ELF-1 (cell line): ENCODE data around the gene KRTAP3-3.

Source experiments
- DNase-seq: peaks from one replicate; pipeline ENCODE4 v3.0.0-alpha.2; 2016; ENCODE audit warnings: low read depth, low spot score

The KRTAP3-3 gene

DNA sequence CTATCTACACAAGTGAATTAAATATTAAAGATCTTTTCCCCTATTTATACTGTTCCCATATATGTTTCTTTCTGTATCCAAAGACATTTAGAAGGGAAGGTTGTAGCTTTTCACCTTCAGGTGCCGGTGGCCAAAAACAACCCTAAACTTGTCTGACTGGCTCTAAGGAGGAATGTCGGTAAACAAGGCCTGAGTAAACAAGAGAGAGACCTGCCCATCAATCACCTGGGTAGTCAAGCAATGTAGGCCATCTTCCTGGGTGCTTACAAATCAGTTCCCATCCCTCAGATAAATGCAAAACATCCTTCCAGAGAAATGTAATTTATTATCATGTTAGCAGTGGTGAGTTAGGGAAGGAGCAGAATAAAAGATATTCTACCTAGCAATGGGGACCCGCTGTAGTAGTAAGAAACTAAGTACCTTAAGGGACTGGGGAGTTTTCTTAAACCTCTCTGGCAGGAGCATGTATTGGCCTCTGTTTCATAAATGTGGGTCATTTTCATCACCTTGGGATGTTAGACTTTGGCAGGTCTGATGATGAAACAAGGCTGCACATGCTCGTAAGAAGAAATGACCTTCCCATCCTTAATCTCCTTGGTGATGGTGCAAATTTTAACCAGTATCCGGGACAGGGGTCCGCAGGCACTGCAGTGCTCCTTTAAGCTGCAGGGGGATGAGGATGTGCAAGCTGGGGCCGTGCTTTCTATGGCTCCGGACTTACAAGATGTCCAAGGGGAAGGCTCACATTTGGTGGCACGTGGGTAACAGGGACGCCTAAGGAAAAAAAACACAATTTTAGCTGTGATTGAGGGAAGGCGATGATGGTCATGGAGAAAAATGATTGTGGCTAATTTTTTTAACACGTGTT is 35.6 kb downstream of the KRTAP3-3 start:
- DNase-seq: peak; percentile 57

DNA sequence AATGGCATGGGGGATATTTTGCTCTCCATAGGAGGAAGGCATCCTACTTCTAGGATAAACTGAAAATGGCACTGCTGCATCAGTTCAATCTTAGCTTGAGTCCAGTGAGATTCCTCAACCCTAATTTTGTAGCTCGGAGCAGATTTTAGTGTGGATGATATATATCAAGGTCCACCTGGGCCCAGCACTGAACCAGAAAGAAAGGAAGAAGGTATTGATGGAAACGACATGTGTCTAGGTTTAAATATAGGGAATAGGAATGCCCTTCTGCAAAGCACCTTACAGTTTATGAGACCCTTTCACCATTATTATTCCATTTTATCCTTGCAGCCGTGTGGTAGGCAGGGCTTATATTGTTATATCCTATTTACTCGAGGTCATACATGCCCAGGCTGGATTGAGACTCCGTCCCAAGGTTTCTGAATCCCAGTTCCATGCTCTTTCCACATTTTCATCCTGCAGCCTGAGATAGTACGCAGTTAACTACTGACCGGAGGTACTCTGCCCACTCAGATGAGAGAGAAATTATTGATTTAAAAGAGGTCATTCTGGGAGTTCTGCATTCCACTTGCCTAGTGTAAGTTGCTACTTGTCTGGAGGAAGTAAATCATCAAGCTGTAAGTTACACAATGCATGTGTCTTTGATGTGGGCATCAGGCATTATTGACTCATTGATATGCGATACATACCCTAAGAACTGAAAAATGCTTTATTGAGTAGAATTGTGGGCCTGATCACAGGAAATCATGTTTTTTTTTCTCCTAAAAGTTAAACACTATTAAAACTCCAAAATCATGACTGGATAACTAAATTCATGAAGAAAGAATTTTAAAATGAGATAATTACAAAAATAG is 37.3 kb downstream of the KRTAP3-3 start:
- DNase-seq: no peak

DNA sequence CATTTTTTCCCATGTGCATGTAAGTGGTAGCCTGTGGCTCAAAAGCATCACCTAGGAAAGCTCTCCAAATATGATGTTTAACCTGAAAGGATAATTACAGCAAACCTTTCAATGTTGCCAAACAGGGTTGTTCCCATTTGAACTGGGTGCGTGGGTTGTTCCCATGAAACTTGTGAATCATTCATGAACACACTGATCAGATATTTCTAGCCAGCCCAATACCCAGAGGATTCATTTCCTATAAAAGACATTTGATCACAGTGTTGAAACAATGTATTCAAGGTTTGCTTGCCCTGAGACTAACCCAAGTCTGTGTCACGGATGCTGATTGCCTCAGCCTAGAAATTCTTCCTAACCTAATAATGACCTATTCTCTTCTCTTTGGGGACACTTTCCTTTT is 40.1 kb downstream of the KRTAP3-3 start:
- no peak for DNase-seq

DNA sequence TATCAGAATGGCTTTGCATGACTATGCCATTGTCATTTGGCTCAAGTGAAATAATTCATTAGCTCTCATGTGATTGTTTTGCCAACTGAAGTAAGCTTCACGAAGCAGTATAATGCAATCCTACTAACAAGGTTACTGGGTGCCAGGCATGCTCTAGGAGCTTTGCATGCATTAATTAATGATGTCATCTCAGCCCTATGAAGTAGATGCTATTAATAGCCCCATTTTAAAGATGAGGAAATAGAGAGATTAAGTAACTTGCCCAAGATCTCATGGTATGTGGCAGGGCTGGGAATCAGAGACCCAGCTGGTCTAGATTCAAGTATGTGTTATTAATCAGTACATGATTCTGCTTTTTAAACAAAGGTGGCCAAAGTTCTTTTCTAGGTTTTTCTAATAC is 41.3 kb downstream of the KRTAP3-3 start:
- no peak for DNase-seq

DNA sequence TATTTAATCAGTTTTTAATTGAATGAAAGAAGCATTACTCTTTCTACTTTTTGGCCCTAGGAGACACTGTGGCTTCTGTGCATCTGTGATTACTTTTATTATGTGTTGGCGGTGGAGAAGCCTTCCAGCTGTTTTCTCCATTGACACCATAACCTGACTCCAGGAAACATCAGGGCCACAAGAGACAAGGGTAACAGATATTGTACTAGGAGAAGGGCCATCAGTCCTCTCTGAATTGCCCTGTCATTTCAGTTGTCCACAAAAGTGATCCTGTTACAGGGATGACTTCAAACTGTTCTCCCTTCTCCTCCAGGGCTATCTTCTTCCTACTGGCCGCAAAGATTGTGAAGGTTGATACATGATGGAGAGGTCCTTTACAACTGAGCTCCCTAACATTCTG is 41.8 kb downstream of the KRTAP3-3 start:
- DNase-seq: no peak

DNA sequence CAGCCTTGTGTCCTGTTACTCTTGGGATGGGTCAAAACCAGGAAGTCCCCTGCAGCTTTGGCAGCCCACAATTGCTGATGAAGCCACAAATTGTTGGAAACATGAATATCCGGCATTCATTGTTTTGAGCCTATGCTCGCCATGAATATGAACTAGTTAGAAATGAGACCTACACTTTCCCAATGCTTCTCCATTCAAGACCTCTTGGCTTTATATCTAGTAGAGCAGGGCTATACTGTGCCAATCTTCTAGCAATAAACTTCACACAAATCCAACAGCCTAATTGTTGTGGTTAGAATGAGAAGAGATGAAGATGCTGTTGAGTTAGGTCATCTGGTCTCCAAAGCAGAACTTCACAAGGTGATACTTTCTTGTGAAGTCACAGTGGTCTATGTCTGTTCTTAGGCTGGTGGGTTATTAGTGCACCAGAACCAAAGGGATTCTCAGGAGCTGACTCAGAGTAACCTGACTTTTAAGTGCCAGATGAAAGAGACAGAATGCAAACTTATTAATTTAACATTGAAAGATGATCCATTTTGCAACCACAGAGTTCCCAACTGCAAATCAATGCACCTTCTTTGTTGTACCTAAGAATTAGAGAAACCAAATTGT is 42.8 kb downstream of the KRTAP3-3 start:
- DNase-seq: no peak

DNA sequence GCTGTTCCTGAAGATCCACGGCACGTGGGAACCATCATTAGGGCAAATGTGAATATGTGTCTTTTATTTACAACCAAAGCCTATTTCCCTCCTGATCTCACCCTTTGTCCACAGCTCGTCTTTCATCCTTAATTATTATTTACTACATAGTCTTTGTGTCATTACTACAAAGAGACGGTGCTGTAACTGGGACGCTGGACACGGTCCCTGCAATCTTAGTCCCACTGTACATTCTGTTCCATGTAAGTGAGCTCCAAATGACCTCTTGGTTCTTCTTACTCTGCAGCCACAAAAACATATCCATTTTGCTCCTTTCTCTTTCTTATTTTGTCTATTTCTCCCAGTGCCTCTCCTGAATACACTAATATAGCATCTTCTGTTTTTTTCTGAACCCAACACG is 43.8 kb downstream of the KRTAP3-3 start:
- no peak for DNase-seq

DNA sequence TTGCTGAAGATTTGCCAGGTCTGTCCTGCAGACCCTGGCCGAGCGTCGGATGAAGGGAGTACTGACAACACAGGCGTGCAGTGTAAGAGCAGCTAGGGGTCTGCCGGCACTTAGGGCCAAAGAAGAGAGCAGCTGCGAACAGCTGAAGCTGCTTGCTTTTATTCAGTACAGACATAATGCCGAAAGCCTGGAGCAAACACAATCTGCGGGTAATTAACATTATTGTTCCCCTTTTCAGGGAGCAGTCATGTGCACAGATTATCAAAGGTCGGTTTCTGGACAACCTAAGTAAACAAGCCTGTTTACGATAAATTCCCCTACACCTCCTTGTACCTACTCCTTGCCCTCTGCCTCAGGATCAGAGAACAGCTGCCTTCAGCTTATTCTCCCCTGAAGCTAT is 44.5 kb downstream of the KRTAP3-3 start:
- peak; percentile 56 for DNase-seq

DNA sequence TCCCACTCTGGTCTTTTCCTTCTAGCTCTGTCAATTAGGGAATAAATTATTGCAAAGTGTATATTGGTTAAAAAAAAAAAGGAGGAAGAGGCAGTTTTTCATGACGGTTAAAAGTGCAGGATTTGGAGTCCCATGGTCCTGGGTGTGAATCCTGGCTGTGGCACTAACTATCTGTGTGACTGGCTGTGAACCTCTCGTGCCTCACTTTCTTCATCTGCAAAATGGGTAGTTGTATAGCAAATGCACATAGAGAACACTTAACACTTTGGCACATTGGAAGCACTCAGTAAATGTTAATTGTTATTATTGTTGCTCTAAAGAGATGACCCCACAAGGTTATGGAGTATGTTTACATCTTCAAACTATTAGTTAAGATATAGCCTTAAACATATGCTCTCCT is 46.0 kb downstream of the KRTAP3-3 start:
- no peak for DNase-seq

DNA sequence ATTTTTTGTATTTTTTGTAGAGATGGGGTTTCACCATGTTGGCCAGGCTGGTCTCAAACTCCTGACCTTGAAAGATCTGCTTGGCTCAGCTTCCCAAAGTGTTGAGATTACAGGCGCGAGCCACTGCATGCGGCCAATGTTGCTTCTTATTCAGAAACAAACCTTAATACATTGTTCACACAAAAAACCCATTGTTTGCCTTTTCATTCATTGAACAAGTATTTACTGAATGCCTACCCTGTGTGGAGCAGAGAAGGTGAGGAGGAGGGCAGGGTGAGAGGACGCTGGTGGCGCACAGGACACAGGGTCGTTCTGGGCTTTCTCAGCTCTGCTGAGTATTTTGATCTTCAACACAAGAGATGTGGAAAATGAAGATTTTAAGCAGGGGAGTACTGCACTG is 48.5 kb downstream of the KRTAP3-3 start:
- DNase-seq: no peak

DNA sequence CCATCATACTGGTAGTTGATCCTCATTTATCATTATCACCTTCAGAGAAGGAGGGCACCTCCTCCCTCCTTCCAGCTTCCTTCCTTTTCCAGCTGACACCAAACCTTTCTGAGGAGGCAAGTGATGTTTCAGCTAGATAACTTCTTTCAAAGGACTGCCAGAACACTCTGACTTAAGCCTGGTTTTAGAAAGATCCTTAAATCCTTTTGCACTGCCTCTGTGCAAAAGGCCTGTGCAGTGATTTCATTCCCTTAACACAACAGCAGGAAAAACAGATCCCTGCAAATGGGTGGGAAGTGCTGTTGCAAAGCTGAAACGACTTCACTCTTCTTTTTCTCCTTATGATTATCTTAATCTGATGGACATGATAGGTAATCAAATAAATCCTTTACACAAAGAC is 49.4 kb downstream of the KRTAP3-3 start:
- peak; percentile 40 for DNase-seq
